Measurements from ENCODE around the gene CNOT8. TPM values are rescaled to one million over a fixed set of nuclear protein-coding genes. Genes with fewer than 3 reads are reported as not detected.
A peak's percentile ranks its signal among the peaks of the same experiment; 100 is the strongest.

CNOT8 gene
- total and polyA plus RNA-seq, 9 of the 15 experiments (the other 6 are each of a cell fraction or from before 2014, with no cell fraction given): 15.2 to 68.9 (median 52.1) TPM

- no peak for TF ChIP-seq SIRT6 (IDR thresholded peaks at IDR 0.05; ENCODE audit: low read depth, low read length)
- TF ChIP-seq AFF1 (IDR thresholded peaks at IDR 0.05; ENCODE audit: low read depth in 1 of 2, partially characterized antibody in 2 of 2): peak in 1 of 2 experiments; percentile 27
- TF ChIP-seq HDAC1 (IDR thresholded peaks at IDR 0.05): peak in 1 of 2 experiments; percentile 65; a peak in 1 of 4 replicates
- TF ChIP-seq SMARCA4 (IDR thresholded peaks at IDR 0.05): 0 out of 2 replicates have a peak, but pooled peaks have one; percentile 6
- 0 out of 2 replicates have a peak, but pooled peaks have one; percentile 10 for TF ChIP-seq ZNF263 (CRISPR knock-in tag; IDR thresholded peaks at IDR 0.05; ENCODE audit: borderline replicate concordance)
- TF ChIP-seq ATF7 (IDR thresholded peaks at IDR 0.05): no peak
- TF ChIP-seq SMARCA5 (IDR thresholded peaks at IDR 0.05): peak; percentile 66; the same call in 1 of the 2 replicates
- TF ChIP-seq KDM5B (IDR thresholded peaks at IDR 0.05; ENCODE audit: insufficient replicate concordance, low read depth, low read length): no peak
- TF ChIP-seq KHSRP (IDR thresholded peaks at IDR 0.05): peak; percentile 16; the same call in 1 of the 2 replicates
- no peak for TF ChIP-seq PBX2 (CRISPR knock-in tag; IDR thresholded peaks at IDR 0.05; ENCODE audit: low read depth)
- TF ChIP-seq PBX2 (tag; conservative IDR thresholded peaks at IDR 0.05; ENCODE audit: low read depth): 0 out of 2 replicates have a peak, but pooled peaks have one; percentile 9
- no peak for TF ChIP-seq NR2C2 (CRISPR knock-in tag; IDR thresholded peaks at IDR 0.05)
- peak; percentile 10; the same call in 1 of the 2 replicates for TF ChIP-seq NR2C2 (tag; IDR thresholded peaks at IDR 0.05)
- no peak for TF ChIP-seq ZBTB1 (CRISPR knock-in tag; IDR thresholded peaks at IDR 0.05; ENCODE audit: borderline replicate concordance, low read depth)
- TF ChIP-seq ETV6 (IDR thresholded peaks at IDR 0.05; ENCODE audit: borderline replicate concordance in 1 of 2, low read depth in 2 of 2, low read length in 1 of 2): peak in 1 of 2 experiments; percentile 53; a peak in 1 of 4 replicates
- no peak for TF ChIP-seq ETV6 (CRISPR knock-in tag; IDR thresholded peaks at IDR 0.05; ENCODE audit: borderline replicate concordance)
- TF ChIP-seq EWSR1 (IDR thresholded peaks at IDR 0.05; ENCODE audit: borderline replicate concordance, low read depth, partially characterized antibody): no peak
- TF ChIP-seq IRF9 (tag; IDR thresholded peaks at IDR 0.05): no peak
- no peak for TF ChIP-seq ZNF584 (CRISPR knock-in tag; IDR thresholded peaks at IDR 0.05; ENCODE audit: low read depth)
- peak; percentile 80 for TF ChIP-seq BCOR (IDR thresholded peaks at IDR 0.05)
Observed at GRCh38 chr5:154858972-154859871, 795 bp downstream of the CNOT8 start (continued).
